DOHH2 (cell line): ENCODE measurements around the gene PDHB.

ENCODE experiments used
- H3F3A ChIP-seq: fragments of 200-600 bp; sonication (generic), shearing (Covaris generic); 2 replicates; pipeline ENCODE4 v1.6.0; 2016; ENCODE audit warnings: antibody characterized with exemption, mild to moderate bottlenecking; ENCODE audit not compliant: control insufficient read depth, insufficient read depth
- H3K27ac ChIP-seq: fragments of 200-600 bp; sonication (generic); 2 replicates; pipeline ENCODE4 v1.5.1; 2014; ENCODE audit warnings: low read depth, mild to moderate bottlenecking, low read length, moderate library complexity
- H3K27me3 ChIP-seq: fragments of 200-600 bp; sonication (generic); 2 replicates; pipeline ENCODE4 v1.6.1; 2014; ENCODE audit warnings: mild to moderate bottlenecking, low read length, mixed read lengths; ENCODE audit not compliant: control insufficient read depth
- H3K36me3 ChIP-seq: fragments of 200-600 bp; sonication (generic); 2 replicates; pipeline ENCODE4 v1.6.1; 2014; ENCODE audit warnings: mild to moderate bottlenecking, low read length, moderate library complexity, mixed read lengths; ENCODE audit not compliant: control insufficient read depth
- H3K4me1 ChIP-seq: fragments of 200-600 bp; sonication (generic); 2 replicates; pipeline ENCODE4 v1.6.1; 2014; ENCODE audit warnings: mild to moderate bottlenecking, low read length, mixed read lengths; ENCODE audit not compliant: control insufficient read depth
- H3K4me2 ChIP-seq: fragments of 200-600 bp; sonication (generic); 2 replicates; pipeline ENCODE4 v1.6.0; 2014; ENCODE audit warnings: mild to moderate bottlenecking, low read length, moderate library complexity
- H3K4me3 ChIP-seq: fragments of 200-600 bp; sonication (generic); 2 replicates; pipeline ENCODE4 v1.5.1; 2014; ENCODE audit warnings: mild to moderate bottlenecking, low read length, mixed read lengths
- H3K79me2 ChIP-seq: fragments of 200-600 bp; sonication (generic); 2 replicates; pipeline ENCODE4 v1.6.1; 2014; ENCODE audit warnings: mild to moderate bottlenecking, low read length, mixed read lengths; ENCODE audit not compliant: control insufficient read depth
- H3K9me2 ChIP-seq: fragments of 200-600 bp; sonication (generic); replicated peaks from 2 replicates; pipeline ENCODE4 v1.6.1; 2014; ENCODE audit warnings: mild to moderate bottlenecking, low read length, mixed read lengths; ENCODE audit not compliant: control insufficient read depth
- H3K9me3 ChIP-seq: fragments of 200-600 bp; sonication (generic); 2 replicates; pipeline ENCODE4 v1.6.1; 2014; ENCODE audit warnings: antibody characterized with exemption, low read length, mixed read lengths; ENCODE audit not compliant: control insufficient read depth, insufficient read depth
- H4K20me1 ChIP-seq: fragments of 200-600 bp; sonication (generic); 2 replicates; pipeline ENCODE4 v1.6.0; 2014; ENCODE audit warnings: low read depth, mild to moderate bottlenecking, antibody characterized with exemption, low read length, moderate library complexity; ENCODE audit not compliant: control insufficient read depth, insufficient read depth
- EZH2phosphoT487 ChIP-seq: fragments of 200-600 bp; sonication (generic); IDR thresholded peaks from 2 replicates; pipeline ENCODE4 v1.6.1; 2017; ENCODE audit warnings: borderline replicate concordance, mild to moderate bottlenecking, antibody characterized with exemption, low read length, moderate library complexity, mixed read lengths
- TF ChIP-seq, protein P1 (sequence below): fragments of 200-600 bp; sonication (generic); IDR thresholded peaks from one replicate; pipeline ENCODE4 v1.5.1; 2014; ENCODE audit warnings: antibody characterized with exemption, mild to moderate bottlenecking, low read depth, low read length; ENCODE audit not compliant: poor library complexity, severe bottlenecking

Gene PDHB

DNA sequence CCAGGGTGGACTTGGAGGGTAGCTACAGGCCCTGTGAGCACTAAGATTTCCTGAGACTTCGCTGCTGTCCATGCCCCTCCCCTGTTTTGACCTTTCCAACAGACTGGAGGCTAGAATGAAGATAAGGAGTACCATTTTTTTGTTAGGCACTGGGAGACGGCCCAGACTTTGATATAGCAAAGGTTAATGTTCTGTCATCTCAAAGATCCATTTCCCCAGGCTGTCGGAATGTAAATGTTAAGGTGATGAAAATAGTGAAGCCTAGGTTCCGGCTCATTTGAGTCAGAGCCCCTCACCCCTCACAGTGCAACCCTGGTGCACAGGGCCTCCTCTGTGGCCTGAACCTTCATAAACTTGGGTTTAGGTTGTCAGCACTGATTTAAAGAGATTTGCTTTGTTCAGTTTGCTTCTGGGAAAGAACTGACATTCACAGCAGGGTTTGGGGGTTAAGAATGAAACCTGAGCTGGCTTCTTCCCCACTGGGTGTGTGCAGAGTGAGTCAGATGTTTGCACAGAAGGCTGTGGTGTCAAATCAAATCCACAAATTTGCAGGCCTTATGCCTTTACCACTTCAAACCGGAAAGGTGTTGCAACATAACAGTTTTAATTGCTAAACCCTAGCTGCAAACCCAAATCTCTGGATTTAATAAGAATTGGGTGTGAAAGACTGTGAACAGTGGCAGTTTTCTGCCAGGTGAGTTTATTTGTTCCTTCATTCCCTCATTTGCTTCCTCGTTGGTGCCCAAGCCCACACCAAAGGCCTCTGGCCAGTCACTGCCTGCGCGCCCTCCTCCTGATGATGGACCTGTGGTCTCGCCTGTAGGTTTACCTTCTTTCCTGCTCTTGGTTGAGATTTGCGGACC is 37.6 kb upstream of the PDHB start:
- H3K9me2 ChIP-seq, result no peaks in the 10 kb centered on the region
- no peaks in the 10 kb centered on the region for H3K27me3 ChIP-seq
- H3K4me3 ChIP-seq, result no peak overlapping the region
- H3K79me2 ChIP-seq, result no peaks in the 10 kb centered on the region
- H3K4me2 ChIP-seq, result no peak overlapping the region
- no peaks in the 10 kb centered on the region for H3F3A ChIP-seq
- TF ChIP-seq EZH2phosphoT487, result no peak
- TF ChIP-seq, protein P1, sequence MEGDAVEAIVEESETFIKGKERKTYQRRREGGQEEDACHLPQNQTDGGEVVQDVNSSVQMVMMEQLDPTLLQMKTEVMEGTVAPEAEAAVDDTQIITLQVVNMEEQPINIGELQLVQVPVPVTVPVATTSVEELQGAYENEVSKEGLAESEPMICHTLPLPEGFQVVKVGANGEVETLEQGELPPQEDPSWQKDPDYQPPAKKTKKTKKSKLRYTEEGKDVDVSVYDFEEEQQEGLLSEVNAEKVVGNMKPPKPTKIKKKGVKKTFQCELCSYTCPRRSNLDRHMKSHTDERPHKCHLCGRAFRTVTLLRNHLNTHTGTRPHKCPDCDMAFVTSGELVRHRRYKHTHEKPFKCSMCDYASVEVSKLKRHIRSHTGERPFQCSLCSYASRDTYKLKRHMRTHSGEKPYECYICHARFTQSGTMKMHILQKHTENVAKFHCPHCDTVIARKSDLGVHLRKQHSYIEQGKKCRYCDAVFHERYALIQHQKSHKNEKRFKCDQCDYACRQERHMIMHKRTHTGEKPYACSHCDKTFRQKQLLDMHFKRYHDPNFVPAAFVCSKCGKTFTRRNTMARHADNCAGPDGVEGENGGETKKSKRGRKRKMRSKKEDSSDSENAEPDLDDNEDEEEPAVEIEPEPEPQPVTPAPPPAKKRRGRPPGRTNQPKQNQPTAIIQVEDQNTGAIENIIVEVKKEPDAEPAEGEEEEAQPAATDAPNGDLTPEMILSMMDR, result no peak
- no peaks in the 10 kb centered on the region for H3K36me3 ChIP-seq
- no peaks in the 10 kb centered on the region for H3K9me3 ChIP-seq
- peaks cover 20% of the 10 kb centered on the region for H3K4me1 ChIP-seq
- H3K27ac ChIP-seq, result no peak overlapping the region
- no peaks in the 10 kb centered on the region for H4K20me1 ChIP-seq

DNA sequence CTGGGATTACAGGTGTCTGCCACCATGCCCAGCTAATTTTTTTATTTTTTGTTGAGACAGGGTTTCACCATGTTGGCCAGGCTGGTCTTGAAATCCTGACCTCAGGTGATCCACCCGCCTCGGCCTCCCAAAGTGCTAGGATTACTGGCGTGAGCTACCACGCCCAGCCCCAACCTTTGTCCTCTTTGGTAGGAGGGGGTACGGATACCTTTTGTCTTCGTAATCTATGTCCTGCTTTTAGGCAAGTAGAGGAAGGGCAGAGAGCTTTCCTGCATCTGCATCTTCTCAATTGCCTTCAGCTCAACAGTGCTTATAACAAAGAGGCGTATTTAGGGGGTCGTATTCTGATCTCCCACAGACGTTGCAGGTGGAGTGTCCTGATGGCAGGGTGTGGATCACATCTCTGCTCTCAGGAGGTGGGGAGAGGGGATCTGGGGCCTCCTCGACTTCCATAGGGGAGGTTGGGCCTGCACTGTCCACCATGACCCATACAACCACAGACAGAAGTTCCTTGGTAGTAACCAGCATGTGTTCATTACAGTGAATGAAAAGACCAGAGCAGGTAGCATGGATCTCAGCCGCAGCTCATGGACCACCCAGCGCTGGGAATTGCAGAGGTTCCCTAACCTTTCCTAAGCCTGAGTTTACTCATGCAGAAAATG is 36.9 kb upstream of the PDHB start:
- Histone ChIP-seq H3K36me3 (no peaks in the 10 kb centered on the region), H3K4me2 (no peak overlapping the region), H4K20me1 (no peaks in the 10 kb centered on the region), H3F3A (no peaks in the 10 kb centered on the region), H3K27me3 (no peaks in the 10 kb centered on the region), H3K27ac (no peak overlapping the region), H3K9me3 (no peaks in the 10 kb centered on the region), H3K79me2 (no peaks in the 10 kb centered on the region), H3K9me2 (no peaks in the 10 kb centered on the region), H3K4me1 (peaks cover 15% of the 10 kb centered on the region), H3K4me3 (no peak overlapping the region)
- TF ChIP-seq EZH2phosphoT487, result no peak
- TF ChIP-seq, protein P1, result no peak

DNA sequence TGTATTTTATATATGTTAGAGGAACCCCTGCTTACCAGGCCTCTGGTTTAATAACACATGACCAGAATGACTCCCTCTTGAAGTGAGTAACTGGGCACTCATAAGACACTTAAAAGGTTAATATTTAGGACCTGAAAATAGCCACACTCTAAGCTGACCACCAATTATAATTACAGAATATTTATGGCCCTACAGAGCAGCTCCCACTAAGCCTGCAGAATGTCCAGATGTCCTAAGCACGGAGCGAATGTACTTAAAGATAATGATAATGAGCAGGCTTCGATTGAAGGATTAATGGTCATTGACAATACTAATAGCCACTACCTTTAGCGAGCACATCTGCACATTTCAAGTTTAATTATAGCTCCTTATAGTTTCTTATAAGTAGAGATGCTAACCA is 35.5 kb upstream of the PDHB start:
- TF ChIP-seq EZH2phosphoT487, result no peak
- TF ChIP-seq, protein P1, result no peak
- Histone ChIP-seq H3K9me3 (no peaks in the 10 kb centered on the region), H3K27ac (no peak overlapping the region), H3K4me2 (no peak overlapping the region), H3F3A (no peaks in the 10 kb centered on the region), H3K79me2 (no peaks in the 10 kb centered on the region), H3K4me1 (peaks cover 6% of the 10 kb centered on the region), H4K20me1 (no peaks in the 10 kb centered on the region), H3K9me2 (no peaks in the 10 kb centered on the region), H3K4me3 (no peak overlapping the region), H3K27me3 (no peaks in the 10 kb centered on the region), H3K36me3 (no peaks in the 10 kb centered on the region)
